Hepatocyte (in vitro differentiated cells): ENCODE data around the gene WDCP. TPM values are rescaled to one million over a fixed set of nuclear protein-coding genes. Genes with fewer than 3 reads are reported as not detected.

Source experiments
- DNase-seq: peaks from one replicate; pipeline ENCODE4 v3.0.0-alpha.2; 2016; ENCODE audit warnings: low spot score
- H2AFZ ChIP-seq: fragments of 200-600 bp; sonication (generic); 2 replicates; pipeline ENCODE4 v1.6.0; 2016; ENCODE audit warnings: antibody characterized with exemption, mild to moderate bottlenecking
- H3K27ac ChIP-seq: fragments of 200-600 bp; sonication (generic); 2 replicates; pipeline ENCODE4 v1.5.1; 2016; ENCODE audit warnings: mild to moderate bottlenecking
- H3K27me3 ChIP-seq: fragments of 200-600 bp; sonication (generic); 2 replicates; pipeline ENCODE4 v1.6.1; 2016
- H3K36me3 ChIP-seq: fragments of 200-600 bp; sonication (generic); replicated peaks from 2 replicates; pipeline ENCODE4 v1.5.1; 2016; ENCODE audit warnings: low read depth; ENCODE audit not compliant: insufficient read depth
- H3K4me1 ChIP-seq: fragments of 200-600 bp; sonication (generic); 2 replicates; pipeline ENCODE4 v1.5.1; 2016; ENCODE audit warnings: mild to moderate bottlenecking, moderate library complexity; ENCODE audit not compliant: insufficient read depth
- H3K4me2 ChIP-seq: fragments of 200-600 bp; sonication (generic); 2 replicates; pipeline ENCODE4 v1.6.0; 2016
- H3K4me3 ChIP-seq: fragments of 200-600 bp; sonication (generic); 2 replicates; pipeline ENCODE4 v1.5.1; 2016; ENCODE audit warnings: mild to moderate bottlenecking
- H3K79me2 ChIP-seq: fragments of 200-600 bp; sonication (generic); 2 replicates; pipeline ENCODE4 v1.6.0; 2017; ENCODE audit warnings: mild to moderate bottlenecking
- H3K9me2 ChIP-seq: fragments of 200-600 bp; sonication (generic); replicated peaks from 2 replicates; pipeline ENCODE4 v1.6.0; 2017; ENCODE audit warnings: mild to moderate bottlenecking; ENCODE audit not compliant: insufficient read depth
- H3K9me3 ChIP-seq: fragments of 200-600 bp; sonication (generic); 2 replicates; pipeline ENCODE4 v1.5.1; 2016; ENCODE audit warnings: low read depth, mild to moderate bottlenecking
- H4K20me1 ChIP-seq: fragments of 200-600 bp; sonication (generic); 2 replicates; pipeline ENCODE4 v1.6.0; 2016; ENCODE audit warnings: mild to moderate bottlenecking; ENCODE audit not compliant: insufficient read depth, poor library complexity, severe bottlenecking
- EZH2 ChIP-seq: fragments of 200-600 bp; sonication (generic); IDR thresholded peaks from 2 replicates; pipeline ENCODE4 v1.6.1; 2016; ENCODE audit warnings: antibody characterized with exemption, mild to moderate bottlenecking, borderline replicate concordance
- EZH2phosphoT487 ChIP-seq: fragments of 200-600 bp; sonication (generic); IDR thresholded peaks from one replicate; pipeline ENCODE4 v1.6.1; 2018; ENCODE audit warnings: antibody characterized with exemption, mild to moderate bottlenecking, low read depth, moderate library complexity; ENCODE audit not compliant: unreplicated experiment, severe bottlenecking
- WGBS: methylation state at CpG from one replicate; pipeline ENCODE4 v1.1.6; 2016; ENCODE audit warnings: low lambda C conversion rate; ENCODE audit errors: missing lambda C conversion rate; 5-methylcytosine and 5-hydroxymethylcytosine counted together
- polyA plus RNA-seq: library from polyadenylated mRNA; unstranded; fragments of >200 nt; fragmentation: Nextera tagmentation; extraction: Ambion mirVana; gene quantifications from 2 replicates; pipeline ENCODE4 v1.2.1, GENCODE V29; 2016
- total RNA-seq: library from RNA; depleted of rRNA; stranded (reverse); fragments of >200 nt; gene quantifications from 2 replicates; pipeline ENCODE4 v1.2.3, GENCODE V29; 2014
- TF ChIP-seq, protein P1 (sequence below): fragments of 200-600 bp; sonication (generic); IDR thresholded peaks from 2 replicates; pipeline ENCODE4 v1.5.1; 2016; ENCODE audit warnings: antibody characterized with exemption, mild to moderate bottlenecking; ENCODE audit not compliant: poor library complexity

The WDCP gene
- total and polyA plus RNA-seq, 2 experiments from 2014 or later, result 2.4 to 6.0 TPM

- DNase-seq, result no peak
- 96% methylated on average over 6 of the region's 6 CpGs for WGBS
- no peak overlapping the region for H3K4me2 ChIP-seq
- H3K79me2 ChIP-seq, result no peaks in the 10 kb centered on the region
- no peaks in the 10 kb centered on the region for H3K9me3 ChIP-seq
- no peaks in the 10 kb centered on the region for H3K9me2 ChIP-seq
- no peak overlapping the region for H2AFZ ChIP-seq
- no peaks in the 10 kb centered on the region for H3K4me1 ChIP-seq
- no peaks in the 10 kb centered on the region for H4K20me1 ChIP-seq
- H3K27ac ChIP-seq, result no peak overlapping the region
- no peak overlapping the region for H3K4me3 ChIP-seq
- H3K27me3 ChIP-seq, result no peaks in the 10 kb centered on the region
- TF ChIP-seq EZH2 (no peak), EZH2phosphoT487 (no peak)
- TF ChIP-seq, protein P1, sequence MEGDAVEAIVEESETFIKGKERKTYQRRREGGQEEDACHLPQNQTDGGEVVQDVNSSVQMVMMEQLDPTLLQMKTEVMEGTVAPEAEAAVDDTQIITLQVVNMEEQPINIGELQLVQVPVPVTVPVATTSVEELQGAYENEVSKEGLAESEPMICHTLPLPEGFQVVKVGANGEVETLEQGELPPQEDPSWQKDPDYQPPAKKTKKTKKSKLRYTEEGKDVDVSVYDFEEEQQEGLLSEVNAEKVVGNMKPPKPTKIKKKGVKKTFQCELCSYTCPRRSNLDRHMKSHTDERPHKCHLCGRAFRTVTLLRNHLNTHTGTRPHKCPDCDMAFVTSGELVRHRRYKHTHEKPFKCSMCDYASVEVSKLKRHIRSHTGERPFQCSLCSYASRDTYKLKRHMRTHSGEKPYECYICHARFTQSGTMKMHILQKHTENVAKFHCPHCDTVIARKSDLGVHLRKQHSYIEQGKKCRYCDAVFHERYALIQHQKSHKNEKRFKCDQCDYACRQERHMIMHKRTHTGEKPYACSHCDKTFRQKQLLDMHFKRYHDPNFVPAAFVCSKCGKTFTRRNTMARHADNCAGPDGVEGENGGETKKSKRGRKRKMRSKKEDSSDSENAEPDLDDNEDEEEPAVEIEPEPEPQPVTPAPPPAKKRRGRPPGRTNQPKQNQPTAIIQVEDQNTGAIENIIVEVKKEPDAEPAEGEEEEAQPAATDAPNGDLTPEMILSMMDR, result no peak
- no peaks in the 10 kb centered on the region for H3K36me3 ChIP-seq
Measured at GRCh38 chr2:24055750-24056149, 8.6 kb upstream of the WDCP start.

DNA sequence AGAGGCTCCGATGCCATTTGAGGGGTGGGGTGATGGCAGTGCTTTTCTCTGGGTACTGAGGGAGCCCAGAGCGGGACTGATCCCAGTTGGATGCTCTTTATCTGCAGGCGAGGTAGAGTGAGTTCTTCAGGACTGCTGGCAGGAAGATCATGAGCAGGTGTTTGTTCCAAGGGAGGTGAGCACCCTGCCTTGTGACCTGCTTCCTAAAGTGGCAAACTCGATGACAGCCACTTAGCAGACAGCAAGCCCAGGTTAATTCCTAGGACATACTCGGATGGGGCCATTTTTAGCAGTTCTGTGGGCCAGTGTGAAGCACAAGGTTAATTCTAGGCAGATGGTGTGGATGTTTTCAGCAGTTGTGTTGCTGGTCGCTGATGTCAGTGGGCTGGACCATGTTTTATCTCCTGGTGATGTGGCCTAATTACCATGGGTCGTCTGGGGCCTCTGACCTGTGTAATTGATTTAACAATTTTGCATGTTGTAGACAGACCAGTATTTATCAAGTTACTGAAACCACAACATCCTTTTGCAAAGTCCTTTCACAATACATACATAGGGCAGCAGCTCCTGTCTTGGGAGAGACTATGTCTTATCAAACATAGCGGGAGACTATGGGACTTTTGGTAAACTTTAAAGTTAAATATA lies 7.3 kb upstream of the WDCP start:
- no peaks in the 10 kb centered on the region for H3K36me3 ChIP-seq
- H3K9me3 ChIP-seq, result no peaks in the 10 kb centered on the region
- no peaks in the 10 kb centered on the region for H4K20me1 ChIP-seq
- H2AFZ ChIP-seq, result no peak overlapping the region
- no peak overlapping the region for H3K4me2 ChIP-seq
- H3K4me1 ChIP-seq, result no peaks in the 10 kb centered on the region
- H3K4me3 ChIP-seq, result no peak overlapping the region
- no peak for TF ChIP-seq EZH2
- TF ChIP-seq, protein P1, result no peak
- TF ChIP-seq EZH2phosphoT487, result no peak
- H3K27me3 ChIP-seq, result no peaks in the 10 kb centered on the region
- no peak for DNase-seq
- 84% methylated on average over 8 of the region's 8 CpGs for WGBS
- H3K9me2 ChIP-seq, result no peaks in the 10 kb centered on the region
- H3K79me2 ChIP-seq, result no peaks in the 10 kb centered on the region
- H3K27ac ChIP-seq, result no peak overlapping the region

GRCh38 chr2:24052951-24053350 lies 5.8 kb upstream of the WDCP start:
- TF ChIP-seq, protein P1, result no peak
- TF ChIP-seq EZH2 (no peak), EZH2phosphoT487 (no peak)
- Histone ChIP-seq H3K79me2 (no peaks in the 10 kb centered on the region), H3K4me3 (no peak overlapping the region), H2AFZ (no peak overlapping the region), H3K9me2 (no peaks in the 10 kb centered on the region), H4K20me1 (no peaks in the 10 kb centered on the region), H3K27ac (no peak overlapping the region), H3K27me3 (no peaks in the 10 kb centered on the region), H3K9me3 (no peaks in the 10 kb centered on the region), H3K4me2 (no peak overlapping the region), H3K4me1 (no peaks in the 10 kb centered on the region), H3K36me3 (no peaks in the 10 kb centered on the region)
- WGBS, result 100% methylated on average over 1 of the region's 1 CpG
- no peak for DNase-seq
